NCI-H524 (cell line): Measurements from ENCODE around the gene RGL1.
"Not testable (repeated sequence)": the region's sequence is repeated elsewhere in the genome, so short reads cannot be mapped to it uniquely, and the experiment has no call there.

Experiments used
- DNase-seq, 2 experiments: peaks; one replicate each; lab custom pipeline; 2025; lab: John Stamatoyannopoulos, UW

Gene RGL1

DNA sequence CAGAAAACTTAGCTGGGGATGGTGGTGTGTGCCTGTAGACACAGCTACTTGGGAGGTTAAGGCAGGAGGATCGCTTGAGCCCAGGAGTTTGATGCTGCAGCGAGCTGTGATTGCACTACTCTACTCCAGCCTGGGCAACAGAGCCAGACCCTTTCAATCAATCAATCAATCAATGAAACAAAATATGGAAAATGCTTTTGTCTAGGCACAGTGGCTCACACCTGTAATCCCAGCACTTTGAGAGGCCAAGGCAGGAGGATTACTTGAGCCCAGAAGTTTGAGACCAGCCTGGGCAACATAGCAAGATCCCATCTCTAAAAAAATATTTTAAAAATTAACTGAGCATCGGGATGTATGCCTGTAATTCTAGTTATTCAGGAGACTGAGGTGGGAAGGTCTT, 19.0 kb upstream of the RGL1 start:
- not testable (repeated sequence) for DNase-seq

DNA sequence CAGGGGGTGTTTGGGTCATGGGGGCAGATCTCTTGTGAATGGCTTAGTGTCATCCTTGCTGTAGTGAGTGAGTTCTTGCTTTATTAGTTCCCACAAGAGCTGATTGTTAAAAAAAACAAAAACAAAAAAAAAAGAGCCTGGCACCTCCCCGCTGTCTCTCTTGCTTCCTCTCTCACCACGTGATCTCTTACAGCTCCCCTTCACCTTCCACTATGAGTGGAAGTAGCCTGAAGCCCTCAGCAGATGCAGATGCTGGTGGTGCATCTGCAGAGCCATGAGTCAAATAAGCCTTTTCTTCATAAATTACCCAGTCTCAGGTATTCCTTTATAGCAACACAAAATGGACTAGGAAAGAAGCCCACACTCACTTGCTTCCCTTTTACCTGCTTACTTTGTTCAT, 17.2 kb upstream of the RGL1 start:
- DNase-seq, result no peak

DNA sequence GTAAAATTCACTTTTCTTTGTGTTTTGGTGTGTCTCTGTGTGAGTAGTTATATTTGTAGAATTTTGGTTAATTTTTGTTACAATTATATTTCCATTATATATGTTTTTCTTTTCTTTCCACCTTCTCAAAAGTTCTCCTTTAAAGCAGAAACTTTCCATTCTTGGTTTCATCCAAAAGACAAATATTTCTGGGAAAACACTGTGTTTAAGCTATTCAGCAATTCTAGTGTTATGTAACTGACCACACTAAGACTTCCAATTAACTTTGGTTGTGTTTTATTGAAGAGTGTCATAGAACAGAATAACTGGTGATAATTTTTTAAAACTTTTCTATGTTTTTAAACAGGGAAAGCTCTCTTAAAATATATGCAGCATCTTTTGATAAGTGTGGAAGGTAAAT, 13.6 kb upstream of the RGL1 start:
- DNase-seq, result no peak

DNA sequence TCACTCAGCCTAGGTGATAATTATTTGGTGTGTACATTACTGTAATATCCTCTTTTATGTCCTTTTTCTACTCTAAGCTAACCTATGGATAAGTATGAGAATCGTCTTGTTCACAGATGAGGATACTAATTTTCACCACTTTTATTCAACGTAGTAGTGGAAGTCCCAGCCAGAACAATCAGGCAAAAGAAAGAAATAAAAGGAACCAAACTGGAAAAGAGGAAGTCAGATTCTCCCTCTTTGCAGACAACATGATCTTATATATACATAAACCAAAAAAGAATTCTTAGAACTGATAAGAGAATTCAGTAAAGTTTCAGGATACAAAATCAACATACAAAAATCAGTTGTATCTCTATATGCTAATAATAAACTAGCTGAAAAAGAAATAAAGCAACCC, 12.6 kb upstream of the RGL1 start:
- no peak for DNase-seq

DNA sequence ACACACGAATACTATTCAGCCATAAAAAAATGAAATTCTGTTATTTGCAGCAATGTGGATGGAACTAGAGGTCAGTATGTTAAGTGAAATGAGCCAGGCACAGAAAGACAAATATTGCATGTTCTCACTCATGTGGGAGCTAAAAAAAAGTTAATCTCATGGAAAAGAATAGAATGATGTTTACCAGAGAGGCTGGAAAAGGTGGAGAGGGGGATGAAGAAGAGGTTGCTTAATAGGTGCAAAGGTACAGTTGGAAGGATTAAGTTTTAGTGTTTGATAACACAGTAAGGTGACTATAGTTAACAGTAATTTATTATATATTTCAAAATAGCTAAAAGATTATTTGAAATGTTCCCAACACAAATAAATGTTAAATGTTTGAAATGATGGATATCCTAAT, 10.8 kb upstream of the RGL1 start:
- no peak for DNase-seq

DNA sequence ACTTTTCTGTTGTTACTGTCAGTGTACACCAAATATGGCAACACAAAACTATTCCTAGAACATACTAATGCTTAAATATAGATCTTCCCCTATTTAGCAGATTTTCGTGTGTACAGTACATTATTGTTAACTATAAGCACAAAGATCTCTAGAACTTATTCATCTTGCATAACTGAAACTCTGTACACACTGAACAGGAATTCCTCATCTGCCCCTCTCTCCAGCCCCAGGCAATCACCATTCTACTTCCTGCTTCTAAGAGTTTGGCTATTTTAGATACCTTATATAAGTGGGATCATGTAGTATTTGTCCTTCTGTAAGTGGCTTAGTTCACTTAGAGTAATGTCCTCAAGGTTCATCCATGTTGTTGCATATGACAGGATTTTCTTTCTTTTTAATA, 4.5 kb upstream of the RGL1 start:
- no peak for DNase-seq

DNA sequence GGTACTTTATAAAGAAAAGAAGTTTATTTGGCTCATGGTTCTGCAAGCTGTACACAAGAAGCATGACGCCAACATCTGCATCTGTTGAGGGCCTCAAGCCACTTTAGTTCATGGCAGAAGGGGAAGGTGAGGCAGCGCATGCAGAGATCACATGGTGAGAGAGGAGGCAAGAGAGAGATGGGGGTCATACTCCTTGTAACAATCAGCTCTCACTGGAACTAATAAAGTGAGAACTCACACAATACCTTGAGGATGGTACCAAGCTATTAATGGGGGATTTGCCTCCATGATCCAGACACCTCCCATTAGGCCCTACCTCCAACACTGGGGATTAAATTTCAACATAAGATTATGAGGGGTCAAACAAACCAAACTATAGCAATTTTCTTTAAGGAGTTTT, 3.3 kb upstream of the RGL1 start:
- DNase-seq, result no peak

DNA sequence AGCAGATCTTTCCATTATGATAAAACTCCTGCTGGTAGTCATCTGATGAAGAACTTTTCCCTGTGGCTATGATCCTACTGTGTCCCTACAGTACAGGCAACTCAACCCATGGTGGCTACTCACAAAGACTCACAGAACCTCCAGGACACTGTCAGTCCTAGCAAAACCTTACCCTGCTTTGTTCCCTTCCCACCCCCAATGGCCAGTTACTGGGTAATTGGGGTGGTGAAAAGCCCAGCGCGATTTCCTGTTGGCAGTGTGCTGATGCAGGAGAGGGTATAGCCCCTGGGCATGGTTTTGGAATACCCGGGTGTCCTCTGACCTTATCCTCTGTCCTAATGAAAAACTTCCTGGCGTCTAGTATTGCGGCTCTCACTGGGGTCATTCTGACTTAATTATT, 533 bp upstream of the RGL1 start:
- DNase-seq, result no peak

DNA sequence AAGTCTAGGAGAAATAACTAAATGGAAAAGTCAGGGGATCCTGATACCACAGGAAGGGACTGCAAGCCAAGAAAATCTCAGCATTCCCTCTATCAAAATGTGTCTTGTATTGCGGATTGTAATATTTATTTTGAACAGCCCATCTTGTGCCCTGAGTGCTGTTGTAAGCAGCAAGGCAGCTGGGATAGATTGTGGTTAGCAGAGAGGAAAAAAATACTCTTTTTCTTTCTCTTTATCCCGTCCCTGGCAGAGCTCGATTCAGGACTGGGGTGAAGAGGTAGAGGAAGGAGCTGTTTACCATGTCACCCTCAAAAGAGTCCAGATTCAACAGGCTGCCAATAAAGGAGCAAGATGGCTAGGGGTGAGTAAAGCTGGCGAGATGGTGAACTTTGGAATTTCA, 1.2 kb downstream of the RGL1 start:
- DNase-seq, result no peak

DNA sequence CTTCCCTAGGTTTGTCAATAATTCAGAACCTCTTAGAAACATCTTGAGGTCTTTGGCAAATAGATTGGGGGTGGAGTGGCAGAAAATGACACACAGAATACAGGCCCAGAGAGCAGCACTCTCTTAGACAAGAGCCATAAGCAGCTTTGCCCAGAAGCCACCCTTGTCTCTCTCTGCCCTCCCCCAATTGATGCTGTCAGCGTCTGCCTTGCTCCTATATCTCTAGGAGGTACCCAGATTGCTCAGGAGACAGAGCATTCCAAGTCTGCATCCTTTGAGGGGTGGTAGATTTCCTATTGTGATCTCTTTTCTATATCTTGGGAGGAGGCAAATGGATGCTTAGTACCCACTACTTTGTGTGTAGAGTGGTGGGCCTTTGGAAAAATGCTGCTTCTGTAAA, 1.8 kb downstream of the RGL1 start:
- no peak for DNase-seq

DNA sequence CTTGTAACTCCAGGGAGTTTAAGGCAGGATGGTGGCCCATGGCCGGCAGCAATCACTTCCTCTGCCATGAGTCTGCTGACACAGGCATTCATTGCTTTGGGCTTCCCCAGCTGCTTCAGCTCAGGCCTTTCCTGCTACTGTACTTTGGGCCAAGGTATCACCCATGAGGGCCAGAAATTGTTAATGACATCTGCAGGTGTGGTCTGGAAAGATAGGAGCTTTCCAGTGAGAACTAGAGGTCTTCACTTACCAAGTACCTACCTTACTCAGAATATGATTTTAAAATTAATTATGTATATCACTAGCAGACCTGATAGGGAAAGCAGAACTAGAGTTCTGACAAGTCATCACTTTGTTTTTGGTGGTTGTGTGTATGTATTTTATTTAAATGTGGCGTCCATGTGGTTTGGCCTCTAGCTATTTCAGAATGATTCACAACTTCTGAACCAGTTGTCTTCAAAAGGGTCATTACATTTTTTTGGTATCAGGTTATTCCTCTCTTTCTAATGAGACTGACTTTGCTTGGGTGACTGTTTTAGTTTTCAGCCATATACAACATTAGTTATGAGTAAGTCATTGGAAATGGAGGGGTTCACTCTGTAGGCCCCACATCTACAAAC, 2.7 kb downstream of the RGL1 start:
- DNase-seq, result no peak

DNA sequence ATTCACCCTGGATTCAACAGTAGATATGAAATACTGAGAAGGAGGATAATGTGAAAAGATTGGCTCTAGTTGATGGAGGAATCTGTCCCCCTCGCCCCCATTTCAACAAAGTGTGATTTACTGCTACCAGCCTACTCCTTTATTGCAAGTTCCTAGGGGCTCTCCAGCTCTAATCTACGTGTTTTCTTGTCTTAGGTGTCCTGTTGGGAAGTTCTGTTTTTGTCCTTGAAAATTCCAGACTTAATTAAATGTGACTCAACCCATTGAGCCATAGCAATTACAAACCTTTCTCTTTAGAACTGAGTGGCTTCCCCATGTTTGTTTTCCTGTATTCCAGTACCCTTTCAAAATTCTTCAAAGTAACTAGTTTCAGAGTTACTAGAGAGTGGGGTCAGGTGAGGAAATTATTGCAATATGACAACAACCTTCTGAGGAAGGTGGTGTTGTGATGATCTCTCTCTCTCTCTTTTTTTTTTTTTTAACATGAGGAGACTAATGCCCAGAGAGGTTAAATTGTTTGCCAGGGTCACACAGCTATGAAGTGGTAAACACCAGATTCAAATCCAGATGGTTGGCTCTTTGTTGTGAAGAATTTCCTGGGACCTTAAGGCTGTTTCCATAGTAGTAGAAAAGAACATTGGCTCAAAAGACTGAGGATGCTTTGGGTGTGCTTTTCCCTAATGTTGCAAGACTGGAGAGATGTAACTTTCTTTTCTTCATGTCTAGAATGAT, 3.5 kb downstream of the RGL1 start:
- DNase-seq, result no peak

DNA sequence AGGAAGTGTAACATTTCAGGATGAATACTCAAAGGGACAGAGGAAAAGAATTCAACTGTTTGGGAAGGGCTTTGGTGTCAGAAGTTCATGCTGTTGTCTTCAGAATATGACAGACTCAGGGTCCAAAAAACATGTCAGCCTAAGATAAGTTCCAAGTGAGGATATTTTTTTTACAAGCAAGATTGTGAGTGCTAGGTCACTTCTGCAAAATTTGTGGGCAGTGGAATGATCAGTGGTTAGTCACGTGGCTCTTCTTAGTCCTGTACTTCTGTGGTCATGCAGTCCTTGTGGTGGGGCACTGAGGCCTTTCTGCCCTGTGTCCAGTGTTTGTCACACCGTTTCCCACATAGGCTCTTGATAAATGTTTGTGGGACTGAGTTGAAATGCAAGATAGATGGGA, 5.2 kb downstream of the RGL1 start:
- DNase-seq, result no peak

DNA sequence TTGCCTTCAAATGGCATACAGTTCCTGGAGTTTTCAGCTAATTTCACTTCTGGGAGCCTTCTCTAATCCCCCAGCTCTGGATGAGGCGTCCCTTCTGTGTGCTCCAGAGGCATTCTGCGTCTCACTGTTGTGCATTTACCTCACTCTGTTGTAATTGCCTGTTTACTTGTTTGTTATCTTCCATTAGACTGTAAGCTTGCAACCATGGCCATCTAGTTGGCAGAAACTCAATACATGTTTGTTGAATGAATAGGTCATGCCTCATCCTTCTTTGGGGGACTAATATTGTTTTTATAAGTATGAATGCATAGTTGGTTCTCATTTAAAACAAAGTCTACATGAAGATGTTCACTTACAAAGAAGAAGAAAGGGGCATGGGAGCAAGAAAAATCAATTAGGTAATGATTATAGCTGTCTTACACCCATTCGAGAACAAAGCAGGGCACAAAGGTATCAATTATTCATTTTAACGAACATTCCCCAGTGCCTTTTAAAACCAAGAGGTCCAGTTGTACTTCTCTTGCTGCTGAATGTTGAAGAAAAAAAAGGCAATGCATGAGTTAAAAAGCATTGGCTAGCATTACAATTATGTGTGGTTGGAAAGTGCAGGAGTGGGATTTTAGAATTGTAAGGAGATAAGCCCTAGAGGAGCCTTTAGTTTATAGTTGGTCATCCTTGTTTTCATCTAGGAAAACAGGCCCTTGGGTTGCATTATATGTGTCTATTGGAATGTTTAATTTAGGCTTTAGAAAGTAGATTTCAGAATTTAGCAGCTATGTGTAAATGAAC, 6.0 kb downstream of the RGL1 start:
- DNase-seq, result no peak

DNA sequence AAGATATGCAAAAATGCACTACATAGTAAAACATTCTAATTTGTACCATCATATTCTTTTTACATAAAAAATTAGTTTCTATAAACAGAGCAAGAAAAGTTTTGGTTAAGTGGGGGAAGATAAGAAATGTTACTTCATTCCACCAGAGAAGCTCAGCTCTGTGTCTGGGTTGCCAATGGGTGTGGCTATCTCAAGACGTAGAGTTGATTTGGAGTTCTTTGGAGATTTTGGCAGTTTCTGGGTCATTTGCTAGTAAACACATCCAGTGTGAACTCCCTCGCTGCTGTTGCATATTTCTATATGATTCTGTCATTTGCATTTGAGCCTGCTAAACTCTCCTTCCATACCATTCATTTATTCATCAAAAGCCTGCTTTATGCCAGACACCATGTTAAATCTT, 7.2 kb downstream of the RGL1 start:
- no peak for DNase-seq

DNA sequence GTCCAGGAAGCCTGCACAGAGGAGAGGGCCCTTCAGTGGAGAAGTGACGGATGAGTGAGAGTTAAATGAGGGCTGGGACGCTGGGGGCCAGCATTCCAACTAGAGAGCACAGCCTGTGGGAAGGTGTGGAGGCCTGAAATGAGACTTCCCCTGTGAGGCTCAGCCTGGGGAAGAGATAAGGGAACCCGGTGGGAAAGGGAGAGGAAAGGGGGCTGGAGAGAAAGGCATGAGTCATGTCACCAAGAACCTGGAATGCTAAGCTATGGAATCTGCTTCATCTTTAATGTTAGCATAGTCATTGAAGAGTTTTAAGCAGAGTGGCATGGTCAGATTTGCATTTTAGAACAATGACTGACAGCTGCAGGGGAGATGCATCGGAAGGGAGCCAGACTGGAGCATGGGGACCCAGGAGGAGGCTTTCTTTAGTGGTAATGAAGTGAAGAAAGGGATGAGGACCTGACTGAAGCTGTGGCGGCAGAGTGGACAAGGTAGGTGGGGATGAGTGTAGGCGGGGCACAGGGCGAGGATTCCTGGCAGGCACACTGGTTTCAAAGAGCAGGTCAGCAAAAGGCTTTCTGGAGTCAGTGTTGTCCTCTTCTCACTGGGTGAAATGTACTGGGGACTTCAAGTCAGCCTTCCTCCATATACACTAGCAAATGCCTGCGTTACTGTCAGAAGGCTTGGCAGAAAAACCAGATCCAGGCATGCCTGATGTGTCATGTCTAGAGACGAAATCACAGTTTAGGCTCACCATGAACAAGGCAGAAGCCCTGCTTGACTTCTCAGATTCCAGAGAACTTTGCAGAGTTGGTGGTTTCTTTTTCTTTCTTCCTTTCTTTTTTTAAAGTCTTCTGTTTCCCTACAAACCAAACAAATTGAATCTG, 8.0 kb downstream of the RGL1 start:
- DNase-seq, result no peak

DNA sequence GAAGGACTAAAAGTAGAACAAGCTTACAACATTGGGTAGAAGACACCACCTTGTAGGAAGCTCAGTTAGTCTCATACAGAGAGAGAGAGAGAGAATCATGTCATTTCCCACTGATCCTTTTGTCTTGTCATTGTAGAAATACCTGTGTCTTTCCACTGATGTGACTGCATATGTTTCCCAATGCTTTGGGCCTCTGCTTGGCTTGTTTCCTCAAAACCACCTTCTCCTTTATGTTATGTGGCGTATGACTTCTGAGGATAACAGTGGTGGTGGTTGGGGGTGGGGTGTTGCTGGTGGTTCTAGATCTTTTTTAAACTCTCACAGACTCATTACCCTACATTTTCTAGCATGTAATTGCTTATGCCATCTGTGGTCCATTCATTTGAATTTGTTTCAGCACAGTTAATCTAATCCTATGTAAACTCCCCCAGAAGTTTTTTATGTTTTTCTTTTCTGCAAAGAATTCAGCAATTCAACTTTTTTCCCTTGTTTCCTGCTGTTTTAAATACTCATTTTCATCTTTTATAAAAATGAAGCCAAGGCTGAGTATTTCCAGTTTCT, 9.3 kb downstream of the RGL1 start:
- peak in 1 of 2 experiments; percentile 7 for DNase-seq

DNA sequence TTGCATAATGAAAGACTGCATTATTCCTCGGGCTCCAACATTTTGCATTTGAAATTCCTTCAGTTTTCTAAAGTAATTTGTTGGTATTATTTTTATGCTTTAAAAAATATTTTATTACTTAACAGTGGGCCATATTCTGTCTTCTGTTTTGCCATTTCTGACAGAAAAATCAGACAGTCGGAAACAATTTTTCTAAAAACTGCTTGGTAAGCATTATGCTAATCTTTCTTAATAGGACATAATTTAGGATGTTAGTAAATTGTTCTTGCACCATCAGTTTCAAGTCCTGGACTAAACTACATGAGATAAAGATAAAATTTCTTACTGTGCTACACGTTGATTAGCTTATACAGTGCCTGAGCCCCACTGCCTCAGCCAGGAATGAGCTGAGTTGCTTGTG, 11.2 kb downstream of the RGL1 start:
- no peak for DNase-seq

DNA sequence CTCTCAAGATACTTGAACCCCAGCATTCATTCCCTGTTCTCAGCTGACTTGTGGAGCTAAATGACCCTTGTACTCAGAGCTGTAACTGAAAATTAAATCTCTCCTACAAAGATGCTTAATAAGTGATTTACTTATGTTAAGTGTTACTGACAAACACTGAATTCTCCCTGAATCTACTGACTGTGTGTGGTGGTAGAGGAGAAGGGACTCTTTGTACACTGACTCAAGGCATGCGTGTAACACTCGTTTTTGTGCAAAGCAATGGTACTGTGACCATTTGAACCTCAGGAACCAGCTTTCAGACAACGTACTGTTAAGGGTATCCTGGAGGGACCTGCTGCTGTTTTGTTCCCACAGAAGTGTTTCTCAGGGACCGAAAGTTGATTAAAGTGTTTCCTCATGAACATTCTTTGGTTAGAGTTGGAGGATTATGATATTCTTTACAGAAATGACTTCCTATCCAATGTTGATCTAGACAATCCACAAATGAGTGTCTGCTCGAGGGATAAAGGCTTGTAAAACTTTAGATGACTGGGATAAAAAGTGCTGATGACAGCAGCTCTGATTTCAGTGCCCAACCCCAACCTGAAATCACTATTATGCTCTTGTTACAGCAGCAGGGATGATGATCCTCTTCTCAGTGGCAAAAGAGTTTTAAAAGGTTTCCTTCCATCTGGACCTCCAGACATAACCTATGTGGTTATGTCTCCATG, 12.8 kb downstream of the RGL1 start:
- DNase-seq, result peak; percentile 54 to 74

DNA sequence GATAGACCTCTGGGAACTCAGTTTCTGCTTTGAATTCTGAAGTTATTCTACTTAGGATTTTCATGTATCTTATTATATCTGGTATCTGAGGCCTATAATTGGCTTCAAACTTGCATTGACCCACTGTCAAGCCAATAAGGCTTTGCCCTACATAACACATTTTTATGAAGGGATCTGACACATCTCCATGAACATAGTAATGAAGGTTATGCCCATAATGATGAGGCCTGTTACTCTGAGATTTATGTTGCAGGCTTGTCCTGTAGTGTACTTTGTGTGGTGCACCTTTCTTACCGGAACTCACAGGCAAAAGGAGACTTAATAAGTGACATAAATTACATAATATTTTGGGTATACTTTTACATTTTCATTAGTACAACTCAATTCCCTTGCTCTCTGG, 14.1 kb downstream of the RGL1 start:
- no peak for DNase-seq

DNA sequence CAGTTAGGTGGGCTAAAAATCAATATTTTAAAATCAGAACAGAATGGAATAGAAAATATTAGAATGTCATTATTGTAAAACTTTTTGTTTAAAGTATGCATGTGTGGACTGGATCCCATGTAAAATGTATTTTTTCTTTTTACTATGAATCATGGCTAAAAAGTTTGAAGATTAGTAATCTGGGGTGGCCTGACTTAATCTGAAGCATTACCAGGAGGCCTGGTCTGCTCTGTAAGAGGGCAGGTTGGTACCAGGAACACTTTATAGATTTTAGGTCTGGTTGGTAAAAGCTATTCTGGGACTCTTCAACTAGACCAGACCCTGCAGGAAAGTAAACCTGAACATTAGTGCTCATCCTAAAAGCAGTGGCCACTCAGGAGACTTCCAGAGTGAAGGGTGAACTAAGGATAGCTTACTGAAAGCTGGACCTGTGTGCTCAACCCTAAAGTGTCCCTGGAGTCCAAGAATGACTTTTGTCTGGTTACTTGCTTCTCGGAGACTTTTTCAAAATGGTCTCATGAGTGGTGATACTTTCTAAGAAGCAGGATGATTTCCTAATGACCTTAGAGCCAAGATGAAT, 16.5 kb downstream of the RGL1 start:
- DNase-seq, result no peak
